Keratinocyte (primary cell): ENCODE measurements around the gene ARID1B. TPM values are rescaled to one million over a fixed set of nuclear protein-coding genes. Genes with fewer than 3 reads are reported as not detected.

Experiments used
- DNase-seq: peaks from one replicate; pipeline ENCODE4 v3.0.0-alpha.2; 2011; ENCODE audit warnings: low read depth, missing footprints, low spot score
- FAIRE-seq: peaks from 2 replicates; lab custom pipeline; 2011; peaks lifted over from hg19 to GRCh38; lab: Jason Lieb, UNC
- H2AFZ ChIP-seq: 2 replicates; pipeline ENCODE4 v1.6.0; 2012; ENCODE audit warnings: low read length, control low read depth, inconsistent platforms; ENCODE audit not compliant: control insufficient read depth
- H3K27ac ChIP-seq: 2 replicates; pipeline ENCODE4 v1.5.1; 2011; ENCODE audit warnings: low read length; ENCODE audit not compliant: control insufficient read depth, insufficient read depth
- H3K27me3 ChIP-seq: 3 replicates; pipeline ENCODE4 v1.6.0; 2011; ENCODE audit warnings: low read length; ENCODE audit not compliant: control insufficient read depth, insufficient read depth; ENCODE audit errors: extremely low read depth
- H3K36me3 ChIP-seq, 2 experiments: 2 replicates in 1 of 2; 3 replicates in 1 of 2; pipeline ENCODE4 v1.5.1; 2011; ENCODE audit warnings: low read length in 2 of 2, mild to moderate bottlenecking in 1 of 2; ENCODE audit not compliant: control insufficient read depth in 2 of 2, insufficient read depth in 2 of 2; ENCODE audit errors: extremely low read depth in 1 of 2
- H3K4me1 ChIP-seq: 3 replicates; pipeline ENCODE4 v1.5.1; 2011; ENCODE audit warnings: low read length; ENCODE audit not compliant: control insufficient read depth, insufficient read depth; ENCODE audit errors: extremely low read depth
- H3K4me2 ChIP-seq: 3 replicates; pipeline ENCODE4 v1.6.0; 2011; ENCODE audit warnings: low read depth, low read length; ENCODE audit not compliant: control insufficient read depth, insufficient read depth; ENCODE audit errors: extremely low read depth
- H3K4me3 ChIP-seq, 3 experiments: fragments of 200-600 bp in 1 of 3; sonication (generic) in 1 of 3; 2 replicates in 2 of 3; 3 replicates in 1 of 3; pipeline ENCODE4 v1.5.1; 2011 to 2016; ENCODE audit warnings: low read length in 3 of 3, mild to moderate bottlenecking in 3 of 3, control low read depth in 2 of 3, inconsistent platforms in 1 of 3, low read depth in 1 of 3, mixed read lengths in 1 of 3, mixed run types in 1 of 3, moderate library complexity in 1 of 3; ENCODE audit not compliant: control insufficient read depth in 2 of 3, insufficient read depth in 2 of 3; ENCODE audit errors: extremely low read depth in 1 of 3
- H3K79me2 ChIP-seq: 2 replicates; pipeline ENCODE4 v1.6.0; 2012; ENCODE audit warnings: low read length; ENCODE audit not compliant: control insufficient read depth, insufficient read depth
- H3K9ac ChIP-seq: 3 replicates; pipeline ENCODE4 v1.6.0; 2011; ENCODE audit warnings: low read length; ENCODE audit not compliant: control insufficient read depth, insufficient read depth; ENCODE audit errors: extremely low read depth
- H3K9me1 ChIP-seq: 3 replicates; pipeline ENCODE4 v1.6.0; 2011; ENCODE audit warnings: low read length; ENCODE audit not compliant: control insufficient read depth, insufficient read depth; ENCODE audit errors: extremely low read depth
- H3K9me3 ChIP-seq: 2 replicates; pipeline ENCODE4 v1.5.1; 2012; ENCODE audit warnings: low read depth, low read length; ENCODE audit not compliant: control insufficient read depth
- H4K20me1 ChIP-seq: 3 replicates; pipeline ENCODE4 v1.6.0; 2011; ENCODE audit warnings: low read length; ENCODE audit not compliant: control insufficient read depth, insufficient read depth; ENCODE audit errors: extremely low read depth
- CTCF ChIP-seq, 3 experiments: IDR thresholded peaks in 1 of 3; conservative IDR thresholded peaks in 1 of 3; optimal IDR thresholded peaks in 1 of 3; 2 replicates in 2 of 3; 3 replicates in 1 of 3; pipeline versions ENCODE3 to v1.5.1; 2011; ENCODE audit warnings: low read length in 3 of 3, mild to moderate bottlenecking in 3 of 3, moderate library complexity in 2 of 3, control low read depth in 1 of 3, inconsistent platforms in 1 of 3; ENCODE audit not compliant: insufficient read depth in 2 of 3; ENCODE audit errors: extremely low read depth in 1 of 3
- EZH2 ChIP-seq: IDR thresholded peaks from one replicate; pipeline ENCODE4 v1.6.1; 2012; ENCODE audit warnings: inconsistent platforms, mild to moderate bottlenecking, low read length, moderate library complexity
- dilution Hi-C: fragments of 300-500 bp; cut with MboI; formaldehyde crosslinking; loops from one replicate; pipeline ENCODE4 v1.7.0; 2020; ENCODE audit warnings: low sequenced_read_pairs; ENCODE audit not compliant: extremely low pct_ligation_motif_present
- polyA plus RNA-seq, 5 experiments: library from polyadenylated mRNA; depleted of rRNA in 3 of 5; stranded (reverse) in 3 of 5; stranded (forward) in 1 of 5; unstranded in 1 of 5; fragments of >200 nt; gene quantifications; 1 replicate in 1 of 5; 2 replicates in 3 of 5; 3 replicates in 1 of 5; pipeline versions ENCODE4 v1.2.1 to v1.2.3, GENCODE V29; 2011 to 2012; ENCODE audit warnings: missing spikeins in 2 of 5, low read depth in 1 of 5, low replicate concordance in 1 of 5

The ARID1B gene
- polyA plus RNA-seq, 1 donor (not counting 4 experiments of a cell fraction or from before 2014, with no cell fraction given), result 14.9 TPM

- peaks cover 56% of the 10 kb centered on the region for H3K4me1 ChIP-seq
- FAIRE-seq, result no peak
- TF ChIP-seq CTCF (optimal IDR thresholded peaks at IDR 0.05 in 1 of 3, IDR thresholded peaks at IDR 0.05 in 1 of 3, conservative IDR thresholded peaks at IDR 0.05 in 1 of 3; ENCODE audit: extremely low read depth in 1 of 3, insufficient read depth in 2 of 3, low read length in 3 of 3), result no peak
- no peak for TF ChIP-seq EZH2
- DNase-seq, result no peak
- no peaks in the 10 kb centered on the region for H3K9me3 ChIP-seq
- H3K36me3 ChIP-seq, result no peaks in the 10 kb centered on the region
- peaks cover 36% of the 10 kb centered on the region for H3K79me2 ChIP-seq
- H3K27ac ChIP-seq, result peak overlapping the region; percentile 85
- peak overlapping the region in 2 of 3 experiments; percentile 72 to 85 for H3K4me3 ChIP-seq
- H3K27me3 ChIP-seq, result no peaks in the 10 kb centered on the region
- dilution Hi-C loops, result no loop called here
- peak overlapping the region; percentile 98 for H3K4me2 ChIP-seq
- peak overlapping the region; percentile 78 for H3K9ac ChIP-seq
- no peaks in the 10 kb centered on the region for H3K9me1 ChIP-seq
- no peak overlapping the region for H2AFZ ChIP-seq
- H4K20me1 ChIP-seq, result no peaks in the 10 kb centered on the region
Measured at GRCh38 chr6:157032923-157033322, 255.7 kb downstream of the ARID1B start.

DNA sequence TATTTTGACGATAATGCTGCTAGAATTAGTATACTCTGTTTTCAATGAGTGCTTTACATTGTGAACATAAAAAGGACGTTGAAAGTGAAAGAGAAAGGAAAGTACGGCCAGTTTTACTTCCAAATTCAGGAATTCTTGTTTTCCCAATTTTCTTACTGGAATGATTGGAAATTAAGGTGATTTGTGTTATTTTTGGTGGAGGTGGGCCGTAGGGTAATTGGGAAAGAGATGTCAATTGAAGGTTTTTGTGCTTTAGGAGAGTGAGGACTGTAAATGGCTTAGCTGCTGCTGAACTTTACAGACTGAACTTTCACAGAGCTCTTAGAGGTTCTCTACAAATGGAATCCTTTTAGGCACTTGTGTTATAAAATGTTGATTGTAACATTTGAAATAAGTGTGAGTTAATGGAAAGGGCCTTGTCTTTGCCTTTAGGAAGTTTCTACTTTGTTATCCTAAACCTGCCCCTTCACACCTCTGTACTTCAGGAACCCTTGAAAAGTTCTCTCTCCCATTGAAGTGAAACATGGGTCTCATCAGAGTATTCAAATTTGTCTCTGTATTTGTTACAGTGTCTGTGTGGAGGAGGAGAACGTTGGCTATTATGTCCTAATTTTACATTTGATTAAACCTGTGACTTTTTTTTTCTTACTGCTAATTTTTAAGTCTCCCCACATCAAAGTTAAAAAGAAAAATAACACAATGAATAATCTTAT lies 256.4 kb downstream of the ARID1B start:
- dilution Hi-C loops, result no loop called here
- peak; percentile 34 for FAIRE-seq
- H3K4me1 ChIP-seq, result peaks cover 56% of the 10 kb centered on the region
- H4K20me1 ChIP-seq, result no peaks in the 10 kb centered on the region
- H3K9me1 ChIP-seq, result no peaks in the 10 kb centered on the region
- H3K79me2 ChIP-seq, result peaks cover 36% of the 10 kb centered on the region
- H3K27ac ChIP-seq, result peak overlapping the region; percentile 85
- H3K4me2 ChIP-seq, result peak overlapping the region; percentile 98
- TF ChIP-seq EZH2 (no peak), CTCF (optimal IDR thresholded peaks at IDR 0.05 in 1 of 3, IDR thresholded peaks at IDR 0.05 in 1 of 3, conservative IDR thresholded peaks at IDR 0.05 in 1 of 3; ENCODE audit: extremely low read depth in 1 of 3, insufficient read depth in 2 of 3, low read length in 3 of 3) (no peak)
- peak overlapping the region; percentile 78 for H3K9ac ChIP-seq
- no peak for DNase-seq
- peak overlapping the region; percentile 62 for H2AFZ ChIP-seq
- no peaks in the 10 kb centered on the region for H3K36me3 ChIP-seq
- H3K4me3 ChIP-seq, result peak overlapping the region; percentile 19 to 85 (median 72)
- no peaks in the 10 kb centered on the region for H3K9me3 ChIP-seq
- H3K27me3 ChIP-seq, result no peaks in the 10 kb centered on the region
